HFF-Myc (cell line): ENCODE results near the gene UBE2B.

ENCODE experiments used
- DNase-seq: peaks from one replicate; pipeline ENCODE4 v3.0.0-alpha.2; 2011; ENCODE audit warnings: low read depth; ENCODE audit errors: extremely low read depth
- H3K4me3 ChIP-seq: replicated peaks from 2 replicates; pipeline ENCODE4 v1.5.1; 2011; ENCODE audit warnings: low read depth, mild to moderate bottlenecking, control low read depth, low read length
- CTCF ChIP-seq: IDR thresholded peaks from 2 replicates; pipeline ENCODE4 v1.5.1; 2012; ENCODE audit warnings: mild to moderate bottlenecking, low read depth, low read length, control low read depth; ENCODE audit errors: missing control alignments

UBE2B gene

GRCh38 chr5:134398609-134399155 lies 27.3 kb downstream of the UBE2B start:
- no peak overlapping the region for H3K4me3 ChIP-seq
- TF ChIP-seq CTCF, result no peak
- no peak for DNase-seq

- TF ChIP-seq CTCF, result no peak
- DNase-seq, result no peak
- H3K4me3 ChIP-seq, result no peak overlapping the region
Measured at GRCh38 chr5:134403951-134404350, 32.6 kb downstream of the UBE2B start.

GRCh38 chr5:134406390-134406789 lies 35.0 kb downstream of the UBE2B start:
- no peak overlapping the region for H3K4me3 ChIP-seq
- TF ChIP-seq CTCF, result no peak
- DNase-seq, result no peak

GRCh38 chr5:134409321-134409720 lies 38.0 kb downstream of the UBE2B start:
- no peak for TF ChIP-seq CTCF
- DNase-seq, result no peak
- H3K4me3 ChIP-seq, result no peak overlapping the region

- TF ChIP-seq CTCF, result no peak
- H3K4me3 ChIP-seq, result peak overlapping the region; percentile 98
- no peak for DNase-seq
Measured at GRCh38 chr5:134410822-134411221, 39.5 kb downstream of the UBE2B start.

GRCh38 chr5:134411228-134411545 lies 39.8 kb downstream of the UBE2B start:
- no peak for TF ChIP-seq CTCF
- peak overlapping the region; percentile 98 for H3K4me3 ChIP-seq
- DNase-seq, result no peak
